Mesothelial cell of epicardium (in vitro differentiated cells): ENCODE results near the gene CHST14. TPM values are rescaled to one million over a fixed set of nuclear protein-coding genes. Genes with fewer than 3 reads are reported as not detected.
A peak's percentile ranks its signal among the peaks of the same experiment; 100 is the strongest.

ENCODE experiments used
- DNase-seq, 2 experiments: peaks; one replicate each; pipeline ENCODE4 v3.0.0; 2021; ENCODE audit warnings: low spot score in 2 of 2; ENCODE audit not compliant: unreplicated experiment in 2 of 2
- H3K27ac Mint-ChIP-seq: 2 replicates; pipeline ENCODE4 v1.8.0; 2021; ENCODE audit warnings: mixed read lengths
- H3K27me3 Mint-ChIP-seq: 2 replicates; pipeline ENCODE4 v1.8.0; 2021; ENCODE audit warnings: low read depth, mixed read lengths
- H3K36me3 Mint-ChIP-seq: 2 replicates; pipeline ENCODE4 v1.8.0; 2021; ENCODE audit warnings: mixed read lengths
- H3K4me1 Mint-ChIP-seq: 2 replicates; pipeline ENCODE4 v1.8.0; 2021; ENCODE audit warnings: mixed read lengths
- H3K4me3 Mint-ChIP-seq: 2 replicates; pipeline ENCODE4 v1.8.0; 2021; ENCODE audit warnings: mild to moderate bottlenecking, moderate library complexity, mixed read lengths
- H3K9me3 Mint-ChIP-seq: 2 replicates; pipeline ENCODE4 v1.8.0; 2021; ENCODE audit warnings: mixed read lengths
- total RNA-seq: library from RNA; stranded (reverse); gene quantifications from 3 replicates; pipeline ENCODE4 v1.2.1, GENCODE V29; 2021
- TF ChIP-seq, protein P1 (sequence below): fragments of 200-600 bp; sonication (generic); IDR thresholded peaks from one replicate; pipeline ENCODE4 v1.5.0; 2021; ENCODE audit warnings: antibody characterized with exemption; ENCODE audit not compliant: unreplicated experiment

CHST14 gene
- total RNA-seq, 1 donor from 2014 or later: 41.9 TPM

- no peak overlapping the region for H3K27ac Mint-ChIP-seq
- no peaks in the 10 kb centered on the region for H3K27me3 Mint-ChIP-seq
- no peak for DNase-seq
- no peaks in the 10 kb centered on the region for H3K36me3 Mint-ChIP-seq
- H3K4me3 Mint-ChIP-seq: peak overlapping the region; percentile 84
- peaks cover 22% of the 10 kb centered on the region for H3K4me1 Mint-ChIP-seq
- TF ChIP-seq, protein P1, sequence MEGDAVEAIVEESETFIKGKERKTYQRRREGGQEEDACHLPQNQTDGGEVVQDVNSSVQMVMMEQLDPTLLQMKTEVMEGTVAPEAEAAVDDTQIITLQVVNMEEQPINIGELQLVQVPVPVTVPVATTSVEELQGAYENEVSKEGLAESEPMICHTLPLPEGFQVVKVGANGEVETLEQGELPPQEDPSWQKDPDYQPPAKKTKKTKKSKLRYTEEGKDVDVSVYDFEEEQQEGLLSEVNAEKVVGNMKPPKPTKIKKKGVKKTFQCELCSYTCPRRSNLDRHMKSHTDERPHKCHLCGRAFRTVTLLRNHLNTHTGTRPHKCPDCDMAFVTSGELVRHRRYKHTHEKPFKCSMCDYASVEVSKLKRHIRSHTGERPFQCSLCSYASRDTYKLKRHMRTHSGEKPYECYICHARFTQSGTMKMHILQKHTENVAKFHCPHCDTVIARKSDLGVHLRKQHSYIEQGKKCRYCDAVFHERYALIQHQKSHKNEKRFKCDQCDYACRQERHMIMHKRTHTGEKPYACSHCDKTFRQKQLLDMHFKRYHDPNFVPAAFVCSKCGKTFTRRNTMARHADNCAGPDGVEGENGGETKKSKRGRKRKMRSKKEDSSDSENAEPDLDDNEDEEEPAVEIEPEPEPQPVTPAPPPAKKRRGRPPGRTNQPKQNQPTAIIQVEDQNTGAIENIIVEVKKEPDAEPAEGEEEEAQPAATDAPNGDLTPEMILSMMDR: no peak
- H3K9me3 Mint-ChIP-seq: no peaks in the 10 kb centered on the region
These were observed 1.5 kb downstream of the CHST14 start for GRCh38 chr15:40472171-40472727.

DNA sequence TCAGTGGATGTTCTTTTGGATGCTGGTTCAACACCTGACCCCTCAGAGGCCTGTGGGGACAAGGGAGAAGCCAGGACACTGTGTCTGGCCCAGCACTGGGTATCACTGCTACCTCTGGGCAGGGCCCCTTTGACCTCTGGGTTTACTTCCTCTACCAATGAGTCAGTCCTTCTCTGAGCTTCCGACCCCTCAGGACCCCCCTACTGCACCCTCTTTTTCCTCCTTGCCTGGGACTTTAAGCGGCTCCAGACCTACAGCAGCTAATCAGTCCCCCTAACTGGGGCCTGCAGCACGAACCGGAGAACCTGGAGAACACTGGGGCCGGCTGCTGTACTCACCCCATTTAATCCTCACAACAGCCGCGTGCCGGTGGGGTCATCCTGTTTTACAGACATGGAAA, 3.8 kb downstream of the CHST14 start:
- H3K36me3 Mint-ChIP-seq: no peaks in the 10 kb centered on the region
- no peaks in the 10 kb centered on the region for H3K9me3 Mint-ChIP-seq
- peaks cover 2% of the 10 kb centered on the region for H3K27me3 Mint-ChIP-seq
- no peak overlapping the region for H3K27ac Mint-ChIP-seq
- H3K4me1 Mint-ChIP-seq: peaks cover 24% of the 10 kb centered on the region
- DNase-seq: no peak
- TF ChIP-seq, protein P1: no peak
- H3K4me3 Mint-ChIP-seq: no peak overlapping the region

- Mint-ChIP-seq H3K4me3 (no peak overlapping the region), H3K9me3 (no peaks in the 10 kb centered on the region), H3K4me1 (peaks cover 5% of the 10 kb centered on the region), H3K36me3 (no peaks in the 10 kb centered on the region), H3K27me3 (peaks cover 7% of the 10 kb centered on the region), H3K27ac (no peak overlapping the region)
- no peak for DNase-seq
- TF ChIP-seq, protein P1: no peak
These were observed 7.0 kb downstream of the CHST14 start for GRCh38 chr15:40477642-40478327.

GRCh38 chr15:40479024-40479423, 8.2 kb downstream of the CHST14 start:
- Mint-ChIP-seq H3K4me1 (peaks cover 3% of the 10 kb centered on the region), H3K9me3 (no peaks in the 10 kb centered on the region), H3K27me3 (peaks cover 7% of the 10 kb centered on the region), H3K4me3 (no peak overlapping the region), H3K36me3 (no peaks in the 10 kb centered on the region), H3K27ac (no peak overlapping the region)
- TF ChIP-seq, protein P1: no peak
- DNase-seq: no peak

- TF ChIP-seq, protein P1: no peak
- peaks cover 8% of the 10 kb centered on the region for H3K27me3 Mint-ChIP-seq
- no peak for DNase-seq
These were observed 10.7 kb downstream of the CHST14 start for GRCh38 chr15:40481341-40482074.

More at GRCh38 chr15:40481341-40482074, 10.7 kb downstream of the CHST14 start:
- H3K9me3 Mint-ChIP-seq: no peaks in the 10 kb centered on the region
- no peak overlapping the region for H3K4me3 Mint-ChIP-seq
- peaks cover 3% of the 10 kb centered on the region for H3K4me1 Mint-ChIP-seq
- no peak overlapping the region for H3K27ac Mint-ChIP-seq
- no peaks in the 10 kb centered on the region for H3K36me3 Mint-ChIP-seq
